GM19395 (cell line): ENCODE results near the gene GBP7.
"Not testable (repeated sequence)": the region's sequence is repeated elsewhere in the genome, so short reads cannot be mapped to it uniquely, and the experiment has no call there.

Source experiments
- ATAC-seq: cut with Tn5 transposase; IDR thresholded peaks from one replicate; pipeline ENCODE4 v1.9.1; 2021; ENCODE audit warnings: mild to moderate bottlenecking, moderate library complexity; ENCODE audit not compliant: unreplicated experiment

Gene GBP7

GRCh38 chr1:89170170-89171066 lies 5.4 kb downstream of the GBP7 start:
- ATAC-seq = no peak

- no peak for ATAC-seq
These were observed 6.6 kb downstream of the GBP7 start for GRCh38 chr1:89169166-89169565.

- ATAC-seq = no peak
These were observed 8.1 kb downstream of the GBP7 start for GRCh38 chr1:89167590-89168230.

- no peak for ATAC-seq
These were observed 9.1 kb downstream of the GBP7 start for GRCh38 chr1:89166705-89167104.

GRCh38 chr1:89165811-89166210 lies 10.0 kb downstream of the GBP7 start:
- no peak for ATAC-seq

- ATAC-seq = no peak
These were observed 24.8 kb downstream of the GBP7 start for GRCh38 chr1:89151047-89151446.

- ATAC-seq = no peak
These were observed 25.8 kb downstream of the GBP7 start for GRCh38 chr1:89149976-89150375.

GRCh38 chr1:89149229-89149628 lies 26.6 kb downstream of the GBP7 start:
- ATAC-seq = no peak

- ATAC-seq = no peak
These were observed 27.8 kb downstream of the GBP7 start for GRCh38 chr1:89147678-89148658.

GRCh38 chr1:89146721-89147120 lies 29.1 kb downstream of the GBP7 start:
- no peak for ATAC-seq

- no peak for ATAC-seq
These were observed 32.3 kb downstream of the GBP7 start for GRCh38 chr1:89143484-89143883.

- ATAC-seq = no peak
These were observed 33.6 kb downstream of the GBP7 start for GRCh38 chr1:89142160-89142559.

- no peak for ATAC-seq
These were observed 42.1 kb downstream of the GBP7 start for GRCh38 chr1:89133747-89134146.

GRCh38 chr1:89130716-89131115 lies 45.1 kb downstream of the GBP7 start:
- ATAC-seq = no peak

GRCh38 chr1:89129911-89130310 lies 45.9 kb downstream of the GBP7 start:
- no peak for ATAC-seq

GRCh38 chr1:89128003-89128458 lies 47.8 kb downstream of the GBP7 start:
- ATAC-seq = not testable (repeated sequence)

- peak; percentile 1 for ATAC-seq
These were observed 48.9 kb downstream of the GBP7 start for GRCh38 chr1:89126602-89127565.

- peak; percentile 80 for ATAC-seq
These were observed 49.8 kb downstream of the GBP7 start, which contains the start of gene GBP2 for GRCh38 chr1:89125913-89126580. Gene GBP2, minus strand, starts transcription at chr1:89126114. Its CDS starts 4,148 bp downstream, at chr1:89121966.

GRCh38 chr1:89125240-89125912 lies 50.4 kb downstream of the GBP7 start:
- ATAC-seq = peak; percentile 27
